GM21526 (cell line): Measurements from ENCODE around the gene OR2T3.
"Not testable (repeated sequence)": the region's sequence is repeated elsewhere in the genome, so short reads cannot be mapped to it uniquely, and the experiment has no call there.

Source experiments
- ATAC-seq: cut with Tn5 transposase; IDR thresholded peaks from one replicate; pipeline ENCODE4 v1.9.1; 2021; ENCODE audit warnings: moderate library complexity; ENCODE audit not compliant: unreplicated experiment, low FRiP score

Gene OR2T3

DNA sequence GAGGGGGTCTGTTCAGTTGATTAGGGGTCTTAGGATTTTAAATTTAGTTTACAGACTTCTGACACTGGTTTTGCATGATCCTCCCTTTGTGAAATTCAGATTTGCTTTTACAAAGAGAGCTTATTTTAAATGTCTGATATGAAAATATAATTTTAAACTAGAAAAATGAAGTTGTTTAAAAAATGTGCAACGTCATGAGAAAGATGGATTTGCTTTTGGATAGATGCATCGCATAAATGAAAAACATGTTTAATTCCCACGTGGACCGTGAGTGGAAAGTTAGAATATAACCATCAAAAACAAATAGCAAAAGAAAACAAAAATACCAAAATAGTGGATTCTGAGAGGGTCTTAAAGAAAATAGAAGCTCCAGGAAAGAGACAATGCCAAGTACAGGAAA is 2.0 kb upstream of the OR2T3 start:
- no peak for ATAC-seq

DNA sequence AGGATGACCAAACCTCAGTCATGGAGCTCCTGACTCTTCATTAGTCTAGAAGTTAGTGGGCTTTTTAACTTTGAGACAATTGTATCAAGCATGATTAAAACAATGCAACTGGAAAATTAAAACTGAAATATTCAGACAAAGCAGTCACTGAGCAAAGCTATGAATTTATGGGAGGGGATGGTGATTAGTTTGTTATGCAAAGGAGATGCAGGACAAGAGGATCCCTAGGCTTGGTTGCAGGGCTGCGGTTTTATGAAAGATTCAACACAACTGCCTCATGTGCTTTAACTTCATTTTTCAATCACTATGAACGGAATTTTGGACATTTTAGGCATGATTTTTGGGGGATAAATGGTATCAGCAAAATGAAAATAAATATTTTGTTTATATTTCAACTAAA is 1.0 kb upstream of the OR2T3 start:
- ATAC-seq = not testable (repeated sequence)

DNA sequence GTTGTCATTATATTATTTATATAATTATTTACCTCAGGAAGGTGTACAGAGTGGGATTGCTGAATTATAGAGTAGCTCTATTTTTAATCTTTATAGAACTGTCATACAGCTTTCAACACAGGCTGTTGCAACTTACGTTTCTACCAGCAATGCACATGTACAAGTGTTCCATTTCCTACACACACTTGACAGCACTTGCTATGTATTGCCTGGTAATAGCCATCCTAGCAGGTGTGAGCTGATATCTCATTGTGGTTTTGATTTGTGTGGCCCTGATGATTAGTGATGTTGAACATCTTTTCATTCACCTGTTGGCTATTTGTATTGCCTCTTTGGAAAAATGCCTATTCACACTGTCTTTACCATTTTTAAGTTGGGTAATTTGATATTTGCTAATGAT is 2.5 kb downstream of the OR2T3 start:
- ATAC-seq = not testable (repeated sequence)

DNA sequence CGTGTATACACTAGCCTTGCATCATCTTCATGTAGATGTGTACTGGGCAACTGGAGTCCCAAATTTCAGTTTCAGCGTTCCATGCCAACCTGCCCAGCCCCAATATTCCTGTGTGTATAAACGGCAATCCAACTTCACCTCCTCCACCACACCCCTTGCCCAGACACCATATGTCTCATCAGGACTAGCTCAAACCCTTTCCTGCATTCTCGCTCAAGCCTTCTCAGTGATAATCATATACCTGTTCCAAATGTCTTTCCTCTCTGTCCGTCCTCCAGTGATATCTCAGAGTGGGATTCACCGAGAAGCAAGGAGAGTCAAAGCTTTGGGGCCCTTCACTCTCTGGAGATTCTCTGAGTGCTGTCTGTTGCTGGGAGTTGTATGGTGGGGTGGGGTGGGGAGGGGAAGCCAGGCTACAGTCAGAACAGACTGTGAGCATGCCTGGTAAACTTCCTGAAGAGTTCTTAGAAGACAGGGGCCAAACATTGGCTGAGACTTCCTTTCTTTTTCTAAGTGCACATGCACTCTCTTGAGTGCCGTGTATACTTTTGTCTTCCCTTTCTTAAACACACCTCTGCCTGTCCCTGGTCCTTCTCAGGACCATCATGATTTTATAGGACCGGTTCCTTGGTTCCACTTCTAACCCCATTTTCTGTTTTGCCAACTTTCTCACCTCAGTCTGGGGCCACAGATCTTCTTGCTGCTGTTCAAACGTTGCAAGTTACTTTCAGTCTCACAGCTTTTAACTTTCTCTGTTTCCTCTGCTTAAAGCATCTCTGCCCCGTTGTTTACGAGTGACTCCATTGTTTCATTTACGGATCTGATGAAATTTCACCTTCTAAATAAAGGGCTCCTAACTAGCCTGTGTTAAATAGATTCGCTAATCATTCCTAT is 8.8 kb downstream of the OR2T3 start:
- peak; percentile 80 for ATAC-seq

DNA sequence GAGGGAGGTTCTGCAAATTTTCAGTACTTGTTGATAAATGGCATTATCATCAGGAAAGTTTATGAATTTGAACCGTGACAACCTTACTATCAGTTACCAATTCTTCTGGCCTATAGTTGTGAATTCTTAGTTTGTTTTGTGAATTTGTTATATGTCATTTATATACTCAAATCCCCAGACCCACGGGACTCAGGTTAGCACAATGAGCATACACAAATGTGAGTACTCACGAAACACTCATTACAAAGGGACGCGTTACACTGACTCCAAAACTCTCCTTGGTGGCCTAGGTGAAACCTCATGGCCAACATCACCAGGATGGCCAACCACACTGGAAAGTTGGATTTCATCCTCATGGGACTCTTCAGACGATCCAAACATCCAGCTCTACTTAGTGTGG is 15.1 kb downstream of the OR2T3 start, which contains the start of gene OR2T5:
TSS of gene OR2T5 (plus strand) at position 301 of the 400 bp plus-strand sequence. CDS start at position 301, 0 bp downstream.
- not testable (repeated sequence) for ATAC-seq

DNA sequence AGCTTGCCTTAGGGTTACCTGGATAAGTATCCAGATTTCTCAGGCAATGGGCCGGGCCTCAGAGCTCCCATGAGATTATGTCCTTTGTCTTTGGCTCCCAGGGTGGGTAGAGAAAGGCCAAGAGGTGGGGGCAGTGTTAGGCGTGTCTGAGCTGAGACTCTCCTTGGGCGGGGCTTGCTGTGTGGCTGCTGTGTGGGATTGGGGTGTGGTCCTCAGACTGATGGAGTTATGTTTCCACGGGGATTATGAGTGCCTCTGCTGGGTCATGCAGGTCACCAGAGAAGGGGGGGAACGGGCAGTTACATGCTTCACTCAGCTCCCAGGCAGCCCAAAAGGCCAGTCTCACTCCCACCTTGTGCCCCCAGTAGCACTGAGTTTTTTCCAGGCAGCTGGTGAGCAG is 23.5 kb downstream of the OR2T3 start:
- not testable (repeated sequence) for ATAC-seq

DNA sequence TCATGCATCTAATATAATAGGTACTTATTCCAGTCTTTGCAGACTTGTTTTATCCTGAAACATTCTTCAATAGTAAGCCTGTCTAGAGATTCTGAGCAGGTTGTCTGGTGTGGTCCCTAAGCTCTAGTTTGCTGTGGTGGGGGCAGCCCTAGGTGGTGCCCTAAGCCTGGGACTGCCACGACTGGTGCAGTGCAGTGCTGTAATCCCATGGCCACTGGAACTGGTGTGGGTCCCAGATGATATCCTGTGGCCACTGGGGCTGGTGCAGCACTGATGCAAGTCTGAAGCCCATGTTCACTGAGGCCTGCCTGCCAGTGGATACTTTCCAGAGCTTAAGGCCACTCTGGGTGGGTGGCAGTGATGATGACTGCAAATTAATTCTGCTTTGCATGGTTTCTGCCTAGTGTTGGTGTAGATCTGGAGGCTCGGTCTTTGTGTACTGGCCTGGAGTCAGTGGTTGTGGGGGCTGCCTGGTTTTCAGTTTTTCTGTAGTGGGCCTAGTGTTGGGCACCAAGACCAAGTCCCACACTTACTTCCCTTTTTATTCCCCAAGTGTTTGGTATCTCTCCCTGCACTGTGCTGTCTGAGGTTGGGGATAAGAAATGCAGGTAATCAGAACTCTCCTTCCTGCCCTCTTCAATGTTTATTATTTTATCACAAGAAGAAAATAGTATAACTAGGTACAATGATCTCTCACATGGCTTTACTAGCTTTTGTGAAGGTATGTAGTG is 27.3 kb downstream of the OR2T3 start:
- ATAC-seq = not testable (repeated sequence)

DNA sequence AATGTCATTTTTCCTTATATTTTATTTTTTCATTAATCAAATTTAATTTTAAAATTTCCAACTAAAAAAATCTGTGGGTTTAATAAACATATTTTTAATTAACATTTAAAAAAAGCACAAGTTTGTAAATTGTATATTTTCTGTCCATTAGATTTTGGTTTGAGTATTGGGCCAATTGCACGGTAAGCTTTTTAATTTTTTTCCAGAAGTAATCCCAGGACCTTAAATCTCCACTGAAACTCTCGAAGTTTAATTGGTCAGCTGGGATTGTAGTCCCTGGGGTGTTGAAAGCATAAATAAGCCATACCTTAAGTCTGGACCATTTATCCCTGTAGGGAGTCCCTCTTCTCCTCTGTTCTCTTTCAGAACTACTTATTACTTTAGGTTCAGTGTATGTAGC is 34.6 kb downstream of the OR2T3 start, which contains the start of gene OR2G6:
TSS of gene OR2G6 (plus strand) at position 301 of the 400 bp plus-strand sequence. CDS start 13,574 bp downstream, outside the sequence.
- not testable (repeated sequence) for ATAC-seq

DNA sequence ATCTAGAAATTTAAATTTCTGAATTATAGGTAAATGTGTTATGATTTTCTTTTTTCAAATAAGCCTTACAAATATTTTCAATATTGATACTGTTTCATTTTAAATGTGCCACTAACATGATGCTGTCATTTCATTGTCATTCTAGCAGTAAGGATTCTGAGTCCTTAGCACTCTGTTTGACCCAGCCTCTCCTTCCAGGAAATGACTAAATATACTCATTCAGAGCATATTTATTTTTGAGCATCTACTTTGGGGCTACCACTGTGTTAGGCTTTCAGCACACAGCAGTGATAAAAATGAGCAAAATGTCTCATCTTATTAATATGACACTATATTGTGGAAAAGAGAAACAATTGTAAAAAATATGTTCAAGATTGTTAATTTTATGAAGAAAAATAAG is 37.1 kb downstream of the OR2T3 start:
- ATAC-seq = not testable (repeated sequence)

DNA sequence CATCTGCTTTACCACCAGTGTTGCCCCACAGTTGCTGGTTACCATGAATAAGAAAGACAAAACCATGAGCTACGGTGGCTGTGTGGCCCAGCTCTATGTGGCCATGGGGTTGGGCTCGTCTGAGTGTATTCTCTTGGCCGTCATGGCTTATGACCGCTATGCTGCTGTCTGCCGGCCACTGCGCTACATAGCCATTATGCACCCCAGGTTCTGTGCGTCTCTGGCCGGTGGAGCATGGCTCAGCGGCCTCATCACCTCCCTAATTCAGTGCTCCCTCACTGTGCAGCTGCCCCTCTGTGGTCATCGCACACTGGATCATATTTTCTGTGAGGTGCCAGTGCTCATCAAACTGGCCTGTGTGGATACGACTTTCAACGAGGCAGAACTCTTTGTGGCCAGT is 48.7 kb downstream of the OR2T3 start:
- ATAC-seq = no peak
